Measurements from ENCODE around the gene GANAB. TPM values are rescaled to one million over a fixed set of nuclear protein-coding genes. Genes with fewer than 3 reads are reported as not detected.
"Not testable (repeated sequence)": the region's sequence is repeated elsewhere in the genome, so short reads cannot be mapped to it uniquely, and the experiment has no call there.

Gene GANAB
- total RNA-seq, 4 donors from 2014 or later, result 76.0 to 118 (median 102) TPM

- WGBS, result 84% methylated on average over 11 of the region's 11 CpGs
- no peak for DNase-seq (ENCODE audit: low spot score in 2 of 2)
These were observed 7.9 kb upstream of the GANAB start for GRCh38 chr11:62654297-62654696.

GRCh38 chr11:62652161-62653006 is 6.0 kb upstream of the GANAB start:
- peaks cover 24% of the 10 kb centered on the region for H3K36me3 ChIP-seq
- H3K4me3 ChIP-seq, result peak overlapping the region; percentile 72
- no peaks in the 10 kb centered on the region for H3K9me3 ChIP-seq
- no peak for DNase-seq (ENCODE audit: low spot score in 2 of 2)
- H3K27ac ChIP-seq, result peak overlapping the region; percentile 90
- no peak for TF ChIP-seq EP300 (IDR thresholded peaks at IDR 0.05)
- TF ChIP-seq CTCF (IDR thresholded peaks at IDR 0.05), result no peak
- no peak for TF ChIP-seq POLR2A (IDR thresholded peaks at IDR 0.05)
- TF ChIP-seq POLR2AphosphoS5 (IDR thresholded peaks at IDR 0.05), result no peak
- no peaks in the 10 kb centered on the region for H3K27me3 ChIP-seq
- H3K4me1 ChIP-seq, result peaks cover 19% of the 10 kb centered on the region
- WGBS, result 31% methylated on average over 15 of the region's 16 CpGs

More at GRCh38 chr11:62654297-62654696, 7.9 kb upstream of the GANAB start:
- H3K27me3 ChIP-seq, result no peaks in the 10 kb centered on the region
- no peaks in the 10 kb centered on the region for H3K9me3 ChIP-seq
- TF ChIP-seq POLR2A (IDR thresholded peaks at IDR 0.05) (no peak), EP300 (IDR thresholded peaks at IDR 0.05) (no peak), CTCF (IDR thresholded peaks at IDR 0.05) (no peak), POLR2AphosphoS5 (IDR thresholded peaks at IDR 0.05) (no peak)
- H3K36me3 ChIP-seq, result peaks cover 8% of the 10 kb centered on the region
- peaks cover 17% of the 10 kb centered on the region for H3K4me1 ChIP-seq
- no peak overlapping the region for H3K27ac ChIP-seq
- no peak overlapping the region for H3K4me3 ChIP-seq

DNA sequence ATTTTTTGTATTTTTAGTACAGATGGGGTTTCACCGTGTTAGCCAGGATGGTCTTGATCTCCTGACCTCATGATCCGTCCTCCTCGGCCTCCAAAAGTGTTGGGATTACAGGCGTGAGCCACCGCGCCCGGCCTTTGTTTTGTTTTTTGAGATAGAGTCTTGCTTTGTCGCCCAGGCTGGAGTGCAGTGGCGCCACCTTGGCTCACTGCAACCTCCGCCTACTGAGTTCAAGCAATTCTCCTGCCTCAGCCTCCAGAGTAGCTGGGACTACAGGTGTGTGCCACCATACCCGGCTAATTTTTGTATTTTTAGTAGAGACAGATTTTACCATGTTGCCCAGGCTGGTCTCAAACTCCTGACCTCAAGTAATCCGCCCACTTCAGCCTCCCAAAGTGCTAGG is 3.9 kb upstream of the GANAB start:
- not testable (repeated sequence) for H3K27me3 ChIP-seq; DNase-seq (ENCODE audit: low spot score in 2 of 2); H3K9me3 ChIP-seq; H3K4me3 ChIP-seq; H3K27ac ChIP-seq
- H3K36me3 ChIP-seq, result peaks cover 24% of the 10 kb centered on the region
- 96% methylated on average over 12 of the region's 12 CpGs for WGBS
- H3K4me1 ChIP-seq, result peaks cover 32% of the 10 kb centered on the region

GRCh38 chr11:62649486-62649885 is 3.1 kb upstream of the GANAB start:
- Histone ChIP-seq H3K4me1 (peaks cover 40% of the 10 kb centered on the region), H3K27ac (no peak overlapping the region), H3K27me3 (no peaks in the 10 kb centered on the region), H3K9me3 (no peaks in the 10 kb centered on the region), H3K4me3 (no peak overlapping the region), H3K36me3 (peaks cover 25% of the 10 kb centered on the region)
- DNase-seq (ENCODE audit: low spot score in 2 of 2), result no peak
- 94% methylated on average over 11 of the region's 11 CpGs for WGBS
- TF ChIP-seq POLR2AphosphoS5 (IDR thresholded peaks at IDR 0.05) (no peak), EP300 (IDR thresholded peaks at IDR 0.05) (no peak), POLR2A (IDR thresholded peaks at IDR 0.05) (no peak), CTCF (IDR thresholded peaks at IDR 0.05) (no peak)

DNA sequence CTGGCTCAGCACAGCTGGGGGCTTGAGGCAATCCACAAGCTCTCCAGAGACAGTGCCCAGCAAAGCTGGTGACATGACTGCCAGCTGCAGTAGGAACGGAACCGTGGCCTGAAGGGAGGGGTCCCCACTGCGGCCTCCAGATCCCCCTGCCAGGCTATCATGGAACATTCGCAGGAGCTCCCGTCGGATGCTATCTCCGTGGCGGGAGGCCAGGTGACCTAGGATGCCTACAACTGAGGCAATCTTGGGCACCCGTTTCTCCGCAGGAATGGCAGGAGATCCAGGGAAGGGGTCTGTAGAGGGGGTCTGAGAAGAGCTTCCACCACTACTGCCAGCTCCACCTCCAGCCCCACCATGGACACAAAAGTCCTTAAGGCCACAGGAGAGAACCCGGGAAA is 2.6 kb upstream of the GANAB start:
- TF ChIP-seq POLR2A (IDR thresholded peaks at IDR 0.05), result no peak
- TF ChIP-seq CTCF (IDR thresholded peaks at IDR 0.05), result no peak
- TF ChIP-seq EP300 (IDR thresholded peaks at IDR 0.05), result no peak
- TF ChIP-seq POLR2AphosphoS5 (IDR thresholded peaks at IDR 0.05), result no peak
- peaks cover 43% of the 10 kb centered on the region for H3K4me1 ChIP-seq
- H3K27ac ChIP-seq, result no peak overlapping the region
- 92% methylated on average over 11 of the region's 11 CpGs for WGBS
- no peak overlapping the region for H3K4me3 ChIP-seq
- H3K27me3 ChIP-seq, result no peaks in the 10 kb centered on the region
- no peak for DNase-seq (ENCODE audit: low spot score in 2 of 2)
- no peaks in the 10 kb centered on the region for H3K9me3 ChIP-seq
- H3K36me3 ChIP-seq, result peaks cover 29% of the 10 kb centered on the region
